ENCODE data around the gene MIA. TPM values are rescaled to one million over a fixed set of nuclear protein-coding genes. Genes with fewer than 3 reads are reported as not detected.

The MIA gene
- polyA plus RNA-seq, 3 donors = 0.19 to 3.5 (median 1.4) TPM

Other genes with a start within 250 kb of the MIA start
- 10 to 100 TPM; 44.3 to 47.9 (median 45.6) TPM for gene SHKBP1, start 198.6 kb upstream of the MIA start, polyA plus RNA-seq (ENCODE audit: insufficient read length in 3 of 3)
- gene LTBP4, start 174.2 kb upstream of the MIA start, polyA plus RNA-seq (ENCODE audit: insufficient read length in 3 of 3) = 100 to 1,000 TPM; 156 to 325 (median 271) TPM
- 10 to 100 TPM in 2 of 3 donors, 1 to 10 TPM in 1; 9.4 to 16.0 (median 15.9) TPM for gene NUMBL, start 84.9 kb upstream of the MIA start, polyA plus RNA-seq (ENCODE audit: insufficient read length in 3 of 3)
- 10 to 100 TPM; 30.7 to 45.2 (median 38.9) TPM for gene COQ8B, start 58.6 kb upstream of the MIA start, polyA plus RNA-seq (ENCODE audit: insufficient read length in 3 of 3)
- 10 to 100 TPM; 12.3 to 15.4 (median 14.2) TPM for gene ITPKC, start 58.4 kb upstream of the MIA start, polyA plus RNA-seq (ENCODE audit: insufficient read length in 3 of 3)
- gene ACTMAP, start 25.0 kb upstream of the MIA start, polyA plus RNA-seq (ENCODE audit: insufficient read length in 3 of 3) = 10 to 100 TPM; 14.5 to 18.5 (median 15.1) TPM
- gene SNRPA, start 24.3 kb upstream of the MIA start, polyA plus RNA-seq (ENCODE audit: insufficient read length in 3 of 3) = 100 to 1,000 TPM; 111 to 126 (median 117) TPM
- 10 to 100 TPM in 2 of 3 donors, 1 to 10 TPM in 1; 7.0 to 13.5 (median 12.6) TPM for gene RAB4B, start 2.7 kb downstream of the MIA start, polyA plus RNA-seq (ENCODE audit: insufficient read length in 3 of 3)
- gene EGLN2, start 23.7 kb downstream of the MIA start, polyA plus RNA-seq (ENCODE audit: insufficient read length in 3 of 3) = 10 to 100 TPM; 60.1 to 80.5 (median 74.4) TPM
- under 1 TPM in 2 of 3 donors, not detected in 1; 0.18 to 0.24 TPM for gene CYP2A6, start 74.9 kb downstream of the MIA start, polyA plus RNA-seq (ENCODE audit: insufficient read length in 3 of 3)
- gene CYP2A7, start 106.7 kb downstream of the MIA start, polyA plus RNA-seq (ENCODE audit: insufficient read length in 3 of 3) = under 1 TPM in 2 of 3 donors, not detected in 1; 0.10 to 0.20 TPM
- 1 to 10 TPM; 1.6 to 3.3 (median 3.0) TPM for gene CYP2B6, start 215.8 kb downstream of the MIA start, polyA plus RNA-seq (ENCODE audit: insufficient read length in 3 of 3)